ENCODE data around the gene SLC35B4. TPM values are rescaled to one million over a fixed set of nuclear protein-coding genes. Genes with fewer than 3 reads are reported as not detected.

Gene SLC35B4, protein sequence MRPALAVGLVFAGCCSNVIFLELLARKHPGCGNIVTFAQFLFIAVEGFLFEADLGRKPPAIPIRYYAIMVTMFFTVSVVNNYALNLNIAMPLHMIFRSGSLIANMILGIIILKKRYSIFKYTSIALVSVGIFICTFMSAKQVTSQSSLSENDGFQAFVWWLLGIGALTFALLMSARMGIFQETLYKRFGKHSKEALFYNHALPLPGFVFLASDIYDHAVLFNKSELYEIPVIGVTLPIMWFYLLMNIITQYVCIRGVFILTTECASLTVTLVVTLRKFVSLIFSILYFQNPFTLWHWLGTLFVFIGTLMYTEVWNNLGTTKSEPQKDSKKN
- total RNA-seq, result 17.5 and 23.0 TPM in 2 replicates

DNA sequence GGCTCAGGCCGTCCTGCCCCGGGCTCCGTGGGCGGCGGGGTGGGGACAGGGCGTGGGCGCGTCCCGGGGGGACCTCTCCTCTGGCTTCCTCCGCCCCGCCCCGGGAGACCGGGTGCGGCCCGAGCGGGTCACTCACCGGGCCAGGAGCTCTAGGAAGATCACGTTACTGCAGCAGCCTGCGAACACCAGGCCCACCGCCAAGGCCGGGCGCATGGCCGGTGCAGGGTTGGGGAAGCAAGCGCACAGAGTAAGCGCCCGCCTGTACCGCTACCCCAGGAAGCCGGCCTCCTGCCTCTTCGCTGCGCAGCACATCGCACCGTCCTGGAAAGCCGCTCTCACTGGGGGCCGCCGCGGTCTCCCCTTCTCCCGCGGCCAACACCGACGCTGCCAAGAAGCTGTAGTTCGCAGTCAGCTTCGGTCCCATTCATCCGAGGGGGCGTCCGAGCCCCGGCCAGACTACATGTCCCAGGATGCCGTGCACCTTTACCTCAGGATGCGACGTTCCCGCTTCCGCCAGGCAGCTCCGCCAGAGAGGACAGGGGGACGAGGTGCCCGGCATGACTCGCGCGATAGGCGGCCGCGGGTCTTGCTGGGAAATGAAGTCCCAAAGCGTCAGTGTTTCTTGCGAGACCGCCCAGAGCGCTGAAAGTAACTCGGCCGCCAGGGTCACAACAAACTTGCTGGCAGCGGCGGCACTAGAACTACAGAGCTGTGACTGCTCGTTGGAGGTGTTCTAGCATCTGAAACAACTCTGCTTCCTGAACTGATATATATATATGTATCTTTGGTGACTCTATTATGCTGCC, at the start of gene SLC35B4:
Gene SLC35B4, minus strand, starts transcription at position 392 of the 806 bp plus-strand sequence. Its CDS starts 179 bp downstream, at position 213.

Other genes starting within 250 kb of the SLC35B4 start
- 0.36 and 0.49 TPM in 2 replicates for gene LRGUK, start 189.6 kb downstream of the SLC35B4 start, total RNA-seq
- gene AKR1B1, start 142.2 kb upstream of the SLC35B4 start, total RNA-seq, result 147 and 229 TPM in 2 replicates
- 0.32 TPM in 1 of 2 replicates, not detected in the other for gene AKR1B10, start 210.6 kb upstream of the SLC35B4 start, total RNA-seq
- not detected in 2 replicates for gene AKR1B15, start 232.2 kb upstream of the SLC35B4 start, total RNA-seq